ENCODE measurements around the gene ABAT.

Gene ABAT

GRCh38 chr16:8763083-8763482 is 88.7 kb downstream of the ABAT start:
- in situ Hi-C loops (cut with MboI; ENCODE audit: low pct_unique_long_range_greater_than_20kb, low sequenced_read_pairs, unreplicated experiment) = no loop called here
- no peak for DNase-seq (ENCODE audit: low spot score)
- TF ChIP-seq CTCF (IDR thresholded peaks at IDR 0.05; ENCODE audit: extremely low read depth, insufficient read depth, missing control alignments) = no peak

- in situ Hi-C loops (cut with MboI; ENCODE audit: low pct_unique_long_range_greater_than_20kb, low sequenced_read_pairs, unreplicated experiment) = no loop called here
- no peak for DNase-seq (ENCODE audit: low spot score)
- no peak for TF ChIP-seq CTCF (IDR thresholded peaks at IDR 0.05; ENCODE audit: extremely low read depth, insufficient read depth, missing control alignments)
Measured at GRCh38 chr16:8763899-8764298, 89.5 kb downstream of the ABAT start.

- no peak for TF ChIP-seq CTCF (IDR thresholded peaks at IDR 0.05; ENCODE audit: extremely low read depth, insufficient read depth, missing control alignments)
- in situ Hi-C loops (cut with MboI; ENCODE audit: low pct_unique_long_range_greater_than_20kb, low sequenced_read_pairs, unreplicated experiment) = no loop called here
- no peak for DNase-seq (ENCODE audit: low spot score)
Measured at GRCh38 chr16:8764525-8765250, 90.3 kb downstream of the ABAT start.

- DNase-seq (ENCODE audit: low spot score) = no peak
- no peak for TF ChIP-seq CTCF (IDR thresholded peaks at IDR 0.05; ENCODE audit: extremely low read depth, insufficient read depth, missing control alignments)
- in situ Hi-C loops (cut with MboI; ENCODE audit: low pct_unique_long_range_greater_than_20kb, low sequenced_read_pairs, unreplicated experiment) = no loop called here
Measured at GRCh38 chr16:8767176-8767575, 92.8 kb downstream of the ABAT start.

- DNase-seq (ENCODE audit: low spot score) = no peak
- in situ Hi-C loops (cut with MboI; ENCODE audit: low pct_unique_long_range_greater_than_20kb, low sequenced_read_pairs, unreplicated experiment) = no loop called here
- TF ChIP-seq CTCF (IDR thresholded peaks at IDR 0.05; ENCODE audit: extremely low read depth, insufficient read depth, missing control alignments) = no peak
Measured at GRCh38 chr16:8768283-8768682, 93.9 kb downstream of the ABAT start.

- no peak for TF ChIP-seq CTCF (IDR thresholded peaks at IDR 0.05; ENCODE audit: extremely low read depth, insufficient read depth, missing control alignments)
- in situ Hi-C loops (cut with MboI; ENCODE audit: low pct_unique_long_range_greater_than_20kb, low sequenced_read_pairs, unreplicated experiment) = no loop called here
- no peak for DNase-seq (ENCODE audit: low spot score)
Measured at GRCh38 chr16:8768692-8769091, 94.3 kb downstream of the ABAT start.
